Forelimb muscle (tissue), 1 donor: ENCODE results near the gene PRKCE. TPM values are rescaled to one million over a fixed set of nuclear protein-coding genes. Genes with fewer than 3 reads are reported as not detected.

Experiments
- DNase-seq: peaks from one replicate; pipeline ENCODE4 v3.0.0-alpha.2; 2013; ENCODE audit warnings: low read depth
- polyA plus RNA-seq: library from polyadenylated mRNA; unstranded; fragments of 120-200 nt; gene quantifications from one replicate; pipeline ENCODE4 v1.2.1, GENCODE V29; 2013; ENCODE audit not compliant: insufficient read length

Gene PRKCE
- polyA plus RNA-seq, 1 donor, result 5.1 TPM

DNA sequence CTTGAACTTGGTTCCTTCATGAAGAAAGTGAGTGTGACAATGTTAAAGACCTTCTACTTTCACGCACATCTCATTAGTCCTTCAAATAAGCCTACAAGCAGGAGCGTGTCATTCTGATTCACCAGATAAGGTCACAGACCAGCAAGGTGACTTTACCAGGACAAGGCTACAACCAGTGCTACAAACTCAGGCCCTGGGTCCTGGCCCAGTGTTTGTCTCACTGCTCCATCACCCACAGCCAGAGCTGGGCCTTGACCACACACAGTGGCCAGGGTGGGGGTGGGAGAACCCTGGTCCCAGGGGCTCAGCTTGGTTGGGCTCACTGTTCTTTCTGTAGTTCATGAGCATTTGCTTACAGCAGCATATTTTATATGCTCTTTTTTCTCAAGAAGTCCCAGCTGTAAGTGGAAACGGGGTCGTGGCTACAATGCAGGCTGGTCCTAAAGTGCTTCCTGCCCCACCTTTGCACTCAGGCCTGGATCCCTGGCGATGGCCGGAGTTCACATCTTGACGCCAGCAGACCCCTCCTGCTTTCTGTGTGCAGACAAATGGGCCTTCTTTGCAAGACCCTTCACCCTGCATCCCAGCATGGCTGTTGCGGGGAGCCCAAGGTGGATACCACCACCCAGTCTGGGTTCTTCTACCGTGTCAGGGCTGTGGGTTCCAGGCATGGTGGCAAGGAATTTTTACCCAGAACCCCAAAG, 492.1 kb downstream of the PRKCE start:
- no peak for DNase-seq

GRCh38 chr2:46144133-46144800, 492.8 kb downstream of the PRKCE start:
- no peak for DNase-seq

DNA sequence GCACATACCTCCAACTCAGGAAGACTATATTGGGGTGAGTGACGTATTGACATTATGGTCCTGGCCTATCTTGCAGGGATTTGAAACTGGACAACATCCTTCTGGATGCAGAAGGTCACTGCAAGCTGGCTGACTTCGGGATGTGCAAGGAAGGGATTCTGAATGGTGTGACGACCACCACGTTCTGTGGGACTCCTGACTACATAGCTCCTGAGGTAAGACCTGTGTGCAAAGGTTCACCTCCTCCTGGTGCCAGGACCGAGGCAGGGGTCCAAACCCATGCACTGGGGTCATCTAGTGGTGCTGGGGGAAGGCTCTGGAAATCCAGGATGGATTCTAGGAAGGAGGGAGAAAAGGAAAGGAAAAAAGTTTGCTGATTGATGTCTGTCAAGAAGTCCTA, 493.5 kb downstream of the PRKCE start:
- DNase-seq, result no peak

- DNase-seq, result no peak
Measured at GRCh38 chr2:46145840-46146239, 494.4 kb downstream of the PRKCE start.

- DNase-seq, result no peak
Measured at GRCh38 chr2:46146866-46147502, 495.5 kb downstream of the PRKCE start.

- DNase-seq, result no peak
Measured at GRCh38 chr2:46147626-46148368, 496.3 kb downstream of the PRKCE start.

DNA sequence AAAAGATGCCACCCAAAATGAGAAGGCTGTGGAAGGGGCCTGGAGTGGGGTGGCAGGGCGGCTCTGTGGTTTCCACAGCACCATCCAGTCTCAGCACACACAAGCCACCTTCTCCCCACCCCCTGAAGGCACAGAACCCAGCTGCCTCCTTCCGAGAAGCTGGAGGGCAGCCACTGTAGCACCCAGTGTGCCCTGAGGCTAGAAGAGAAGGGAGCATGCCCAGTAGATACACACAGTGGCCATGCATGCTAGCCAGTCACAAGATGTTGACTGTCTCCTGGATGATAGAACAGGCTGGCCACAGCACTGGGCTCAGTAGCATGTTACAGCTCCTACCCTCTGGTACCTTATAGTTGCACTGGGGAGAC, 496.9 kb downstream of the PRKCE start:
- DNase-seq, result no peak

DNA sequence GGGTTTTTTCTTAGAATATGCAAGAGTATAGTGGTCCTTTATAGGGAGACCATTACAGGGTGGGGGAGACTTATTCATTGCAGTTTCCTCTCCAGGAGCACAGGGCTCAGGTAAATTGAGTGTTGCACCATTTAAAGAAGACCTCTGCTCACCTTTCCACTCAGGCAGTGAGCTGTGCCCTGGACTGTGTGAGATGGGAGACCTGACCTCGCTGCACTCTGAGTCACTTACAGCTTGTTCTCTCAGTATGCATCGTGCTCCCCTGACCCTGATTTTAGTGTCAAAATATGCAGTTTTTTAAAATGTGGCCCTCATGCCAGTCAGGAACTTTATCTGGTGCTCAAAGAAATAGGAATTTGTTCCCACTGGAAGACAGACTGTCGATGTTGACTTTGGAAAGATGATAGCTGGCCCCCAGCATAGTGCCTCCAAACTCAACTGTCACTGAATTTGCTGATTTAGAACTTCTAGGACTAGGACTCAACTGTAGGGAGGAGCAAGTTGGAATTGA, 499.0 kb downstream of the PRKCE start:
- no peak for DNase-seq

DNA sequence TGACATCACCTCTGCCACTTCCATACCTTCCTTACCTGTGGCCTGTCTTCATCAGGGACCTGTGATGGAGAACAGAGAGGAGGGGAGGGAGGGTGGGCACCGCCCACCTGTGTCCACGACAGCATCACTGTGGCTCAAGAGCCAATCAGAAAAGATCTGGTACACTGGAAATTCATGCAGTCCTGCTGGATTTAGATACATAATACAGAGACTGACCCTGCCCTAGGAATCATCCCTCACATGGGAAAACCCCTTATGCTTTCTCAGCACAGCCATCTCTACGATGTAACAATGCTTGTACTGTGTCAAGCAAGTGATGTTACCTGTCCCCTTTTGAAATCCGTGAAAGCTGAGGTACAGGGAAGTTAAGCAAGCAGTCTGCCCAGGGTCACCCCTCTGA, 500.1 kb downstream of the PRKCE start:
- no peak for DNase-seq

DNA sequence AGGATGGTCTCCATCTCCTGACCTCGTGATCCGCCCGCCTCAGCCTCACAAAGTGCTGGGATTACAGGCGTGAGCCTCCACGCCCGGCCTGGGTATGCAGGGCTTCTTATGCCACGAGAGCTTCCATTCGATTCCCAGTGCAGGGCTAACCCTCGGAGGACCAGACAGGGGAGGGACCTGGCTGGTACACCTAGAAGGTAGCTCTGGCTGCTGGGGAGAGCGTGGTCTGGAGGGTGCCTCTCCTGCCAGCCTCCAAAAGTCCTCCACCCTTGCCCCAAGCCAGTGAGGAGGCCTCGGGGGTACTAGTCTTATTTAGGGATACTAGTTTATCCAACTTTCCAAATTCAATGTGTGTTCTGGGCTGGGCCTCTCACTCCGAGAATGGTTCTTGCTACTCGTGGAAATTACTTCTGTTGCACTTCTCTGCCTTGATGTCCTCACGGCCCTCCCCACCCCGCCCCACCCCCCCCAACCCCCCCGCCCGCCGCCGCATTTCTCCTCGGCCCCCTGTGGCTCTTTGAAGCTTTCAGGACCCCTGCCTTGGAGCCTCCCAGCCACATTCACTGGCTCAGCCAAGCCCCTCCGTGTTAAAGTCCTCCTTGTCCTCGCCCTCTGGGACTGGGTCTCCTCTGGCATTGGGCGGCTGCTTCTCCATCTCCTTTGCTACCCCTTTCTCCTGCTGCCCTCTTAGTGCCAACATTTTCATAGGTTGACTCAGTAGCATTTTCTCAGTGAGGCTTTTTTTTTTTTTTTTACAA, 502.7 kb downstream of the PRKCE start:
- DNase-seq, result no peak

DNA sequence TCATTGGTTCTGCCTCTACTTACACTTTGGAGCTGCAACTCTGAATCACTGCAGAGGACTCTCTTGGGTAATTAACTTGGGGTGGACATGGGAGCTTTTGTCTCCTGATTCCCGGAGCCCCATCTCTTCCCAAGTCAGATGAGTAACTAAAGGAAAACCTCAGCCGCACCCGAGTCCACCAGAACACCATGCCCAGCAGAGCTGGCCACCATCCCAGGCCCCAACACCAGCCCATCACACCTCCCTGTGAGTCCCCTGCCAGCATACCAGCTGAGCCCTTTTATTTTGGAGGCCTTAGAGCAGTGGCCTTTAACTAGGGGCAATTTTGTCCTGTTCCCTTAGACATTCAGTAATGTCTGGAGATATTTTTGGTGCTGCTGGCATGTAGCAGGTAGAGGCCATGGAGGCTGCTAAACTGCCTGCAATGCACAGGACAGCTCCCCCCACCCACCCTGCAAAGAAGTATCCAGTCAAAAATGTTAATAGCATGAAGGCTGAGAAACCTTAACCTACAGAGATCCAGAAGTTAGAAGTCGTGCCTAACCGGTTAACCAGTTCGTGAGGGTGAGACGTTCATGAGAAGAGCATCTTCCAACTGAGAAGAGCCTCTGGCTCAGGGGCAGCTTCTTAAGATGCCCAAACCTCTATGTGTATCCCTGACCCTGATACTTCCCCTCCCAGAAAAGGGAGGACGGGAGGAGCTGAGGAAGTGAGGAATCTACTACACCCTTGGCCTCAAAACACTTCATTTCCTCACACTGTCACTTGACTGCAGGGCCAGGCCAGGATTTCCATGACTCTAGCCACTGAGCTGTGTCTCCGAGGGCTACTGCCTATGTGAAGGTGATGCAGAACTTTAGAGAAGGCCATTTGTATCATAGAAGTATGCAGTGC, 505.8 kb downstream of the PRKCE start:
- no peak for DNase-seq

- DNase-seq, result no peak
Measured at GRCh38 chr2:46157966-46158310, 506.5 kb downstream of the PRKCE start.

- no peak for DNase-seq
Measured at GRCh38 chr2:46158661-46159060, 507.2 kb downstream of the PRKCE start.

GRCh38 chr2:46160326-46160725, 508.9 kb downstream of the PRKCE start:
- no peak for DNase-seq

- no peak for DNase-seq
Measured at GRCh38 chr2:46161315-46161714, 509.8 kb downstream of the PRKCE start.

DNA sequence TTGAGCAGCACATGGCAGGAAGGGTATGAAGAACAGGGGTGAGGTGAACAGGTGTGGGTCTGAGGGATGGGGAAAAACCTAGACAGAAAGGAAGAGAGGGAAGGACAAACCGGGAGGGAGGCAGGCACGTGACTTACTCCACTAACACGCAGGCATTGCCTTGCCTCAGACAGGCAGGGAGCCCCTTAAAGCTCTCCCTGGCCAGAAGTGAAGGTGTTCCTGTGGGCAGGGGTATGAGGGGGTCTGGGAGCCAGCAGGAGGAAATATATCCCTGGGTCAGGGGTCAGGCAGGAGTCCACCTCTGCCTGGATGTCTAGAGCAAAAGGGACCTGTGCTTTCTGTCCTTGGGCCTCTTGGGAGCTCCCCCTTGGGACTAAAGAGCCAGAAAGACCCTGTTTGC, 510.4 kb downstream of the PRKCE start:
- no peak for DNase-seq

DNA sequence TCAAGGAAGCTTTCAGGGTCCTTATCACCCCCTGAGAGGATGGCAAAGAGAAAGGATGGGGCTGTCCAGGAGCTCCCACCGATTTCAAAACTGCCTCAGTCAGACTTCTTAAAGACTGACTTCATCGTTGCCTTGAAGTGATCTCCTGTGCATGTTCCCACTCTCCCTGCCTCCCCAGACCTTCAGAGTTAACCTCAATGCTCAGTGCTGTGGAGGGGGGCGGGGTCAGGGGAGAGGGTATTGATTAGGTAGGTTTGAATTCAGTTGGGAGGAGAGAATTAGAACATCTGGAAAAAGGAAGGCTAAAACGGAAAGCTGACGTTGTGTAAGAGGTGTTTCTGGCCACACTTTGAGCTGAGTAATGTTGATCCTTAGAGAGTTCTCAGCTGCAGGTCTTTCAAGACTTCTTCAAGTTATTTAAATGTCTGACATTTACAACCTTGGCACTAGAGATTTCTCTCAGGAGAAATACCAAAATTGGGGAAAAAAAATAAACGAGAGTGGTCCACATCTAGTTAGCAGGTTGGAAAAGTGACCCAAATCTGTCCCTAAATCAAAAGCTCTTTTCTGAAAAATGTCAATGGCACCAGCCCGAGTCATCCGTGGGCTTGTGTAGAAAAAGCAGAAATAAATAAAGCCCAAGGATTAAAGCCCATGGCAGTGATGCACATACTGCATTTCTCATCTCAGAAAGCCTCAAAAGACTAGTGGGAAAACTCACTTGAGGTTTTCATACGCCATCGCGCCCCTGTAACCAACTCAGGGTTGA, 511.0 kb downstream of the PRKCE start:
- no peak for DNase-seq

GRCh38 chr2:46163098-46163430, 511.6 kb downstream of the PRKCE start:
- no peak for DNase-seq

DNA sequence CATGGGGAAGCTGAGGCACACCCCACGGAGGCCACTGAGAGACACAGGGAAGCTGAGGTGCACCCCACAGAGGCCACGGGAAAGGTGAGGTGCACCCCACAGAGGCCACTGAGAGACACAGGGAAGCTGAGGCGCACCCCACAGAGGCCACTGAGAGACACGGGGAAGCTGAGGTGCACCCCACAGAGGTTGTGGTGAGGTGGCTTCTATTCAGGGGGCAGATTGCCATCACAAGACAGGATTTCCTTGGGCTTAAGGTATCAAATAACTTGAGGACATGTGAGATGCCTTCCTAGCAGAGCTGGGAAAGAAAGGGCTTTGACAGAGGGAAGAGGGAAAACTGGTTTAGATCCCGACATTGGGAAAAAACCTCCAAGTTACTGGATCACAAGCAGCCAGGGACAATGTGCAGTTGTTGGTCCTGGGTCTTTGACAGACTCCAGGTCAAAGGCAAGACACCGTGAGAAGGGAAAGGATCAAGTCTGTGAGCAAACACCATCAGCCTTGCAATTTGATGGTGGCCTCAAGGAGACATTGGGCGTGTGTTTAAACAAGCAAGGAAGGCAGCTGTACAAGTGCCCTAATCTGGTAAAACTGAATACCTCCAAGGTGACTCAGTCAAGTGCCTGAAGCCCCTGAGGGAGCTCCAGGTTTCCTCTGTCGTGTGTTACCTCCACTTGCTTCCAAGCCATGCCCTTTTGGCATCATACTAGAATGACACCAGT, 512.5 kb downstream of the PRKCE start:
- no peak for DNase-seq
